ENCODE results near the gene FARS2. TPM values are rescaled to one million over a fixed set of nuclear protein-coding genes. Genes with fewer than 3 reads are reported as not detected.

FARS2 gene
- polyA plus RNA-seq, 1 donor from 2014 or later = 32.8 TPM

- peaks cover 6 to 18% (median 13%) of the 10 kb centered on the region in 3 donors for H3K4me1 Mint-ChIP-seq
- H3K36me3 Mint-ChIP-seq = peaks cover 6% of the 10 kb centered on the region
- H3K9me3 Mint-ChIP-seq = no peaks in the 10 kb centered on the region
- H3K27me3 Mint-ChIP-seq = no peaks in the 10 kb centered on the region
- no peak overlapping the region for H3K27ac Mint-ChIP-seq
- H3K4me3 Mint-ChIP-seq = no peak overlapping the region
Measured at GRCh38 chr6:5266423-5266822, 5.1 kb downstream of the FARS2 start.

GRCh38 chr6:5270093-5270680 is 8.9 kb downstream of the FARS2 start:
- H3K9me3 Mint-ChIP-seq = no peaks in the 10 kb centered on the region

DNA sequence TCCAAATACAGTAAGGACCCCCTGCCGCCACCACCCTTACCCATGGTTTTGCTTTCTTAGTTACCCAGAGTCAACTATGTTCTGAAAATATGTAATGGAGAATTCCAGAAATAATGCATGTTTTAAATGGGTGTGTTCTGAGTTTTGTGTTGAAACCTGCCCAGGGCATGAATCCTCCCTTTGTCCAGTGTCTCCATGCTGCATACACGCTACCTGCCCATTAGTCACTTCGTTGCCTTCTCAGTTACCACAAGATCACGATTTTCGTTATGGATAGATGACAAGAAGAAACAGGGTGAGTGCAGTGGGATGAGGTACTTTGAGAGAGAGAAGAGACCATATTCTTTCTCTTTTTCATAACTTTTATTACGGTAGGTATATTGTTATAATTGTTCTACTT is 10.6 kb downstream of the FARS2 start:
- no peaks in the 10 kb centered on the region for H3K27me3 Mint-ChIP-seq
- H3K36me3 Mint-ChIP-seq = peaks cover 12% of the 10 kb centered on the region
- H3K27ac Mint-ChIP-seq = no peak overlapping the region
- H3K9me3 Mint-ChIP-seq = no peaks in the 10 kb centered on the region
- peaks cover 19 to 21% (median 21%) of the 10 kb centered on the region in 3 donors for H3K4me1 Mint-ChIP-seq
- H3K4me3 Mint-ChIP-seq = no peak overlapping the region

More at GRCh38 chr6:5270093-5270680, 8.9 kb downstream of the FARS2 start:
- peaks cover 14% of the 10 kb centered on the region for H3K36me3 Mint-ChIP-seq
- H3K4me1 Mint-ChIP-seq = peaks cover 13 to 23% (median 15%) of the 10 kb centered on the region in 3 donors
- H3K4me3 Mint-ChIP-seq = peak overlapping the region in 1 of 4 donors; percentile 7
- no peak overlapping the region for H3K27ac Mint-ChIP-seq
- H3K27me3 Mint-ChIP-seq = no peaks in the 10 kb centered on the region

- Mint-ChIP-seq H3K27me3 (no peaks in the 10 kb centered on the region), H3K9me3 (no peaks in the 10 kb centered on the region), H3K36me3 (peaks cover 8% of the 10 kb centered on the region), H3K4me3 (no peak overlapping the region), H3K27ac (no peak overlapping the region), H3K4me1 (peaks cover 28 to 36% (median 35%) of the 10 kb centered on the region in 3 donors)
Measured at GRCh38 chr6:5274231-5274630, 12.9 kb downstream of the FARS2 start.

GRCh38 chr6:5275497-5275896 is 14.2 kb downstream of the FARS2 start:
- Mint-ChIP-seq H3K27ac (no peak overlapping the region), H3K4me1 (peaks cover 37 to 43% (median 42%) of the 10 kb centered on the region in 3 donors), H3K36me3 (peaks cover 8% of the 10 kb centered on the region), H3K4me3 (no peak overlapping the region), H3K27me3 (no peaks in the 10 kb centered on the region), H3K9me3 (no peaks in the 10 kb centered on the region)

DNA sequence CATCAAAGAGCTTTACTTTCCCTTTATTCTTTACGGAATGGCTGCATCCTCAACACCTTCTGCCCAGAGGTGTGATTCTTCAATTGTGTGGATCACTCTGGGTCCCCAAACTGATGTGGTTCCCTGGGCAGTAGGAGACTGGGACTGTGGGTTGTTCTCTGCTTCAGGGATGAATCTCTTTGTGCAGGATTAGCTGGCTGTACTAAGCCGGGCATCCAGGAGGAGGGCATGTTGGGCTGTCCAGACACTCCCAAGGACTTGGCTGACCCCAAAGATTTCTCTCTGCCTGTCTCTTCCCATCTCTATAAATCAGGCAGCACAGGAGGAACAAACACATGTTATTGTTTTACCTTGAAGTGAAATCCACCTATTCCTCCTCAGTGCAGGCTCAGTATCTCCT is 15.3 kb downstream of the FARS2 start:
- Mint-ChIP-seq H3K9me3 (no peaks in the 10 kb centered on the region), H3K27ac (no peak overlapping the region), H3K4me1 (peaks cover 39 to 43% (median 42%) of the 10 kb centered on the region in 3 donors), H3K36me3 (peaks cover 8% of the 10 kb centered on the region), H3K4me3 (no peak overlapping the region), H3K27me3 (no peaks in the 10 kb centered on the region)

DNA sequence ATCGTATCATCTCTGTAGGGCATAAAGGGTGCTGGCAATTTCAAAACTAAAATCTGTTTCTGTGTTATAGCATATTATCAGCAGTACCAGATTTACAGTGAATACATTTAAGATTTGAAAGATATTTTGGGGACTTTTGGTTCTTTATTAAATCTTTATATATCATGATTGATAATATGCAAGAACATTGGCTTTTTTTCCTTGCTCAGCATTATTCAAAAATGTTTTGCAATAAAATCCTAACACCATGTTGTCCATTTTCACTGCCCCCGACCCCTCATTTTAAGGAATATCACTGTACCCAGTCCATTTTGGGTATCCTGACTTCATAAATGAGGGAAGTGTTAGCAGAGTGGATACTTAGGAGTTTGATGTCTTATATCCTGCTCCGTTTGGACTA is 16.3 kb downstream of the FARS2 start:
- H3K27ac Mint-ChIP-seq = peak overlapping the region in 2 of 3 donors; percentile 14 to 69
- peak overlapping the region in 3 of 4 donors; percentile 52 to 92 (median 90) for H3K4me3 Mint-ChIP-seq
- peaks cover 46 to 50% (median 47%) of the 10 kb centered on the region in 3 donors for H3K4me1 Mint-ChIP-seq
- H3K27me3 Mint-ChIP-seq = no peaks in the 10 kb centered on the region
- H3K36me3 Mint-ChIP-seq = peaks cover 3% of the 10 kb centered on the region
- no peaks in the 10 kb centered on the region for H3K9me3 Mint-ChIP-seq

- Mint-ChIP-seq H3K36me3 (no peaks in the 10 kb centered on the region), H3K27me3 (no peaks in the 10 kb centered on the region), H3K4me3 (peak overlapping the region; percentile 52 to 92 (median 84)), H3K27ac (peak overlapping the region; percentile 14 to 74 (median 69)), H3K9me3 (no peaks in the 10 kb centered on the region), H3K4me1 (peaks cover 43 to 47% (median 45%) of the 10 kb centered on the region in 3 donors)
Measured at GRCh38 chr6:5278047-5278446, 16.7 kb downstream of the FARS2 start.

DNA sequence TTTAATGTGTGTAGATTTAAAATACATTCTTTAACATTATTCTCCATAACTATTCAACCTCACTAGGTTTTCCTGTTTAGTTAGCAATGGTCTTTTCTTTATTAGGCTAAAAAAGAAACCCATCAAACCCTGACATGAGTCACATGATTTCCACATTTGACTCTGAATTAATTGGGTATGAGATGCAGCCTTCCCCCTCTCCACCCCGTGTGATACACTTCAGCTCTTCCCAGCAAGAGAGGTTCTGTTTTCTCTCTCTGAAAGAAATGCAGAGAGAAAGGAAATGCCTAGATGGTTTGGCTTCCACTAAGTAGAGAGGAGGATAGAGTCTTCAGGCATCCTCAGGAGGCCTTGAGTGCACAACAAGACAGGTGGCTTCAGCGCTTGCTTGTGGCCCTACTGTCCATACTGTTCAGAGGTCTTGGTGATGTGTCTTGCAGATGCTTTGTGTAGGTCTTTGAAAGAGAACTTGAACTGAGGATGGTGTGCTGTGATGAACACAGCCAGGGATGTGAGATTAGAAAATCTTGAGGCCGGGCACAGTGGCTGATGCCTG is 17.3 kb downstream of the FARS2 start:
- Mint-ChIP-seq H3K27ac (peak overlapping the region; percentile 14 to 90 (median 69)), H3K4me1 (peaks cover 41 to 44% (median 42%) of the 10 kb centered on the region in 3 donors), H3K4me3 (peak overlapping the region; percentile 52 to 92 (median 82)), H3K36me3 (no peaks in the 10 kb centered on the region), H3K27me3 (no peaks in the 10 kb centered on the region), H3K9me3 (no peaks in the 10 kb centered on the region)

GRCh38 chr6:5279891-5280338 is 18.6 kb downstream of the FARS2 start:
- H3K4me3 Mint-ChIP-seq = peak overlapping the region in 2 of 4 donors; percentile 48 to 67
- peaks cover 46 to 56% (median 49%) of the 10 kb centered on the region in 3 donors for H3K4me1 Mint-ChIP-seq

DNA sequence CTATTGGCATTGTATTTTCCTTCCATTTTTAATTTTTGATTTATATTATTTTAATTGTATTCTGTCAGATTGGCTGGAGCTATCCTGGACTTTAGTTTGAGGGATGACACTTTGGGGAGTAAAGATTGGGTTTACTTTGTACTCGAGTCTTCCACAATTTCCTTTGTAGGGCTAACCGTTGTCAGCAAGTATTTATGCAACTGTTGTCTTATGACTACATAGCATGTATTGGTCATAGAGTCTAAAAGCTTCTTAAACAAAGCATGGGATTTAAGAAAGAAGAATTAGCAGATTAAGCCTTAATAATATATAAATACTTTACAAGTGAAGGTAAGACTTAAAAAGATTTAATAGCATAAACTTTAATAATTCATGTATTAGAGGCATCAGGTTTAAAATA is 19.6 kb downstream of the FARS2 start:
- no peaks in the 10 kb centered on the region for H3K27me3 Mint-ChIP-seq
- H3K9me3 Mint-ChIP-seq = no peaks in the 10 kb centered on the region
- H3K27ac Mint-ChIP-seq = peak overlapping the region in 1 of 3 donors; percentile 35
- H3K4me3 Mint-ChIP-seq = no peak overlapping the region
- peaks cover 46 to 57% (median 55%) of the 10 kb centered on the region in 3 donors for H3K4me1 Mint-ChIP-seq
- H3K36me3 Mint-ChIP-seq = peaks cover 3% of the 10 kb centered on the region

More at GRCh38 chr6:5279891-5280338, 18.6 kb downstream of the FARS2 start:
- Mint-ChIP-seq H3K27me3 (no peaks in the 10 kb centered on the region), H3K27ac (peak overlapping the region in 1 of 3 donors; percentile 69), H3K9me3 (no peaks in the 10 kb centered on the region), H3K36me3 (peaks cover 2% of the 10 kb centered on the region)

DNA sequence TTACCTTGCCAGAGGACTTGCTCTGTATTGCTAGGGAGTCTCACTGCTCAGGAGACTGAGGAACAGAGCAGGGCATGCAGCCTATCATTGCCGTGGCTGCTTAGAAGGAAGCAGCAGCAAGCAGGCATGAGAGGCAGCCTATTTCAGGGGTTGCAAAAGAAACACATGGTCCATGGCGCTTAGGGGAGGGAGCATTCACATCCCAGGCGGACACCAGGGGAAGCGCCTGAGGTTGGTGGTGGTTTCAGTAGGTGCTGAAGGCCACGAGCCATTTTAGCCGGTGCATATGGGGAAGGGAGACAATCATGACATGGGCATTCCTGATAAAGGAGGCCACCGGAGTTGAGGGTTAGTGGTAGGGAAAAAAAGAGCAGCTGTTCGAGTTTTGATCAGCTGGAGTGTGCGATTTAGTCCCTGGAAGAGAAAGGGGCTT is 20.9 kb downstream of the FARS2 start:
- no peaks in the 10 kb centered on the region for H3K9me3 Mint-ChIP-seq
- peak overlapping the region in 1 of 3 donors; percentile 71 for H3K27ac Mint-ChIP-seq
- peak overlapping the region in 2 of 4 donors; percentile 34 to 84 for H3K4me3 Mint-ChIP-seq
- H3K27me3 Mint-ChIP-seq = no peaks in the 10 kb centered on the region
- peaks cover 51 to 56% (median 55%) of the 10 kb centered on the region in 3 donors for H3K4me1 Mint-ChIP-seq
- peaks cover 3% of the 10 kb centered on the region for H3K36me3 Mint-ChIP-seq

GRCh38 chr6:5285081-5285480 is 23.8 kb downstream of the FARS2 start:
- Mint-ChIP-seq H3K4me3 (peak overlapping the region in 1 of 4 donors; percentile 75), H3K9me3 (no peaks in the 10 kb centered on the region), H3K36me3 (peaks cover 3% of the 10 kb centered on the region), H3K27me3 (no peaks in the 10 kb centered on the region), H3K27ac (no peak overlapping the region), H3K4me1 (peaks cover 50 to 55% (median 54%) of the 10 kb centered on the region in 3 donors)

- Mint-ChIP-seq H3K4me3 (no peak overlapping the region), H3K27me3 (no peaks in the 10 kb centered on the region), H3K36me3 (peaks cover 3% of the 10 kb centered on the region), H3K9me3 (no peaks in the 10 kb centered on the region), H3K27ac (no peak overlapping the region), H3K4me1 (peaks cover 49 to 55% (median 52%) of the 10 kb centered on the region in 3 donors)
Measured at GRCh38 chr6:5285526-5285925, 24.2 kb downstream of the FARS2 start.

- Mint-ChIP-seq H3K4me3 (peak overlapping the region in 1 of 4 donors; percentile 14), H3K27ac (peak overlapping the region in 1 of 3 donors; percentile 0), H3K9me3 (no peaks in the 10 kb centered on the region), H3K36me3 (peaks cover 3% of the 10 kb centered on the region), H3K27me3 (no peaks in the 10 kb centered on the region), H3K4me1 (peaks cover 53 to 57% (median 56%) of the 10 kb centered on the region in 3 donors)
Measured at GRCh38 chr6:5286780-5287179, 25.5 kb downstream of the FARS2 start.
